ENCODE measurements around the gene UBQLN2.
"Not testable (repeated sequence)": the region's sequence is repeated elsewhere in the genome, so short reads cannot be mapped to it uniquely, and the experiment has no call there.

GRCh38 chrX:56529482-56530007 is 33.9 kb upstream of the UBQLN2 start:
- TF ChIP-seq EZH2 (IDR thresholded peaks at IDR 0.05); POLR2AphosphoS5 (IDR thresholded peaks at IDR 0.05; ENCODE audit: borderline replicate concordance, low read depth, low read length): not testable (repeated sequence)
